ENCODE data around the gene RPS15. TPM values are rescaled to one million over a fixed set of nuclear protein-coding genes. Genes with fewer than 3 reads are reported as not detected.
A peak's percentile ranks its signal among the peaks of the same experiment; 100 is the strongest.

Gene RPS15
- total and polyA plus RNA-seq, 2 of the 13 experiments (the other 11 are each of a cell fraction or from before 2014, with no cell fraction given) = 695 to 1,411 TPM

DNA sequence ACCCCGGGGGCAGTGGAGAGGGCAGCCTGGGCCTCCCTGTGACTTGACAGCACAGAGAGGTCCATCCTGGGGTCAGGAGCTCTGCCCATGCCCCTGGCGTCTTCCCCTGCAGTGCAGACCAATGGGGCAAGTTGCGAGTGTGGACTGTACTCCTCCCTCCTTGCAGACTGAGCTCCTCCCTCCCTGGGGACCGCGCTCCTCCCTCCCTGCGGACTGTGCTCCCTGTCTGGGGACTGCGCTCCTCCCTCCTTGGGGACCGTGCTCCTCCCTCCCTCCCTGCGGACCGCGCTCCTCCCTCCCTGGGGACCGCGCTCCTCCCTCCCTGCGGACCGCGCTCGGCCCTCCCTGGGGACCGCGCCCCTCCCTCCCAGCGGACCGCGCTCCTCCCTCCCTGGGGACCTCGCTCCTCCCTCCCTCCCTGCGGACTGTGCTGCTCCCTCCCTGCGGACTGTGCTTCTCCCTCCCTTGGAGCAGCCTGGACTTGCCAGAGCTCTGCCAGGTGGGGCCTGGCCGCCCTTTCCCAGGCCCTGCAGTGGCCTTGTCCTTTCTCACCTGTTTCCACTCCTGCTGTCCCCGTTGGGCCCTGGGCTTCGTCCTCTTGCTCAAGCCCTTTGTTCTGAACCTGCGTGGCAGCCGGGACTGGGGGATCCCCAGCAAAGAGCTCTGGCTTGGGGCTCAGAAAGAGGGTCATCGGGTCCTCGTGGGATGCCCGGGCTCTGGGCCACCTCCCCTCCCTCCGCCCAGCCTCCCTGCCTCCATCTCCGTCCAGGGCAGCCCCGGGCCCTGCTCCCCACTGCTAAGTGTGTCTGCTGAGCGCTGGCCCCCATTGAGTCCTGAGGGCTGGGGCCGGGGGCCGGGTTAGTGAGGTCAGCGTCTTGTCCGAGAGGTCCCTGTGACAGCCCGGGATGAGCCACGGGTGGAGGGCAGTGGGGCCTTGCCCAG, 43.7 kb upstream of the RPS15 start (continued):
- TF ChIP-seq, protein P1, sequence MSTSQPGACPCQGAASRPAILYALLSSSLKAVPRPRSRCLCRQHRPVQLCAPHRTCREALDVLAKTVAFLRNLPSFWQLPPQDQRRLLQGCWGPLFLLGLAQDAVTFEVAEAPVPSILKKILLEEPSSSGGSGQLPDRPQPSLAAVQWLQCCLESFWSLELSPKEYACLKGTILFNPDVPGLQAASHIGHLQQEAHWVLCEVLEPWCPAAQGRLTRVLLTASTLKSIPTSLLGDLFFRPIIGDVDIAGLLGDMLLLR (CRISPR knock-in tag; IDR thresholded peaks at IDR 0.05) = no peak
- TF ChIP-seq ARID2 (CRISPR knock-in tag; IDR thresholded peaks at IDR 0.05; ENCODE audit: borderline replicate concordance) (no peak), ZKSCAN5 (CRISPR knock-in tag; IDR thresholded peaks at IDR 0.05) (no peak), STAT5B (CRISPR knock-in tag; IDR thresholded peaks at IDR 0.05) (no peak), KDM5A (IDR thresholded peaks at IDR 0.05; ENCODE audit: borderline replicate concordance, low read length) (no peak), PITX1 (CRISPR knock-in tag; IDR thresholded peaks at IDR 0.05) (no peak), NFIB (CRISPR knock-in tag; IDR thresholded peaks at IDR 0.05; ENCODE audit: borderline replicate concordance) (0 out of 2 replicates have a peak, but pooled peaks have one; percentile 18), ZSCAN12 (CRISPR knock-in tag; IDR thresholded peaks at IDR 0.05) (no peak), ZNF556 (CRISPR knock-in tag; IDR thresholded peaks at IDR 0.05; ENCODE audit: borderline replicate concordance) (no peak), RAD21 (CRISPR knock-in tag; IDR thresholded peaks at IDR 0.05) (no peak), REL (CRISPR knock-in tag; conservative IDR thresholded peaks at IDR 0.05) (no peak), ZNF672 (CRISPR knock-in tag; IDR thresholded peaks at IDR 0.05) (no peak)
- TF ChIP-seq, protein P2, sequence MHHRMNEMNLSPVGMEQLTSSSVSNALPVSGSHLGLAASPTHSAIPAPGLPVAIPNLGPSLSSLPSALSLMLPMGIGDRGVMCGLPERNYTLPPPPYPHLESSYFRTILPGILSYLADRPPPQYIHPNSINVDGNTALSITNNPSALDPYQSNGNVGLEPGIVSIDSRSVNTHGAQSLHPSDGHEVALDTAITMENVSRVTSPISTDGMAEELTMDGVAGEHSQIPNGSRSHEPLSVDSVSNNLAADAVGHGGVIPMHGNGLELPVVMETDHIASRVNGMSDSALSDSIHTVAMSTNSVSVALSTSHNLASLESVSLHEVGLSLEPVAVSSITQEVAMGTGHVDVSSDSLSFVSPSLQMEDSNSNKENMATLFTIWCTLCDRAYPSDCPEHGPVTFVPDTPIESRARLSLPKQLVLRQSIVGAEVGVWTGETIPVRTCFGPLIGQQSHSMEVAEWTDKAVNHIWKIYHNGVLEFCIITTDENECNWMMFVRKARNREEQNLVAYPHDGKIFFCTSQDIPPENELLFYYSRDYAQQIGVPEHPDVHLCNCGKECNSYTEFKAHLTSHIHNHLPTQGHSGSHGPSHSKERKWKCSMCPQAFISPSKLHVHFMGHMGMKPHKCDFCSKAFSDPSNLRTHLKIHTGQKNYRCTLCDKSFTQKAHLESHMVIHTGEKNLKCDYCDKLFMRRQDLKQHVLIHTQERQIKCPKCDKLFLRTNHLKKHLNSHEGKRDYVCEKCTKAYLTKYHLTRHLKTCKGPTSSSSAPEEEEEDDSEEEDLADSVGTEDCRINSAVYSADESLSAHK (CRISPR knock-in tag; IDR thresholded peaks at IDR 0.05; ENCODE audit: borderline replicate concordance) = no peak
- TF ChIP-seq, protein P3, sequence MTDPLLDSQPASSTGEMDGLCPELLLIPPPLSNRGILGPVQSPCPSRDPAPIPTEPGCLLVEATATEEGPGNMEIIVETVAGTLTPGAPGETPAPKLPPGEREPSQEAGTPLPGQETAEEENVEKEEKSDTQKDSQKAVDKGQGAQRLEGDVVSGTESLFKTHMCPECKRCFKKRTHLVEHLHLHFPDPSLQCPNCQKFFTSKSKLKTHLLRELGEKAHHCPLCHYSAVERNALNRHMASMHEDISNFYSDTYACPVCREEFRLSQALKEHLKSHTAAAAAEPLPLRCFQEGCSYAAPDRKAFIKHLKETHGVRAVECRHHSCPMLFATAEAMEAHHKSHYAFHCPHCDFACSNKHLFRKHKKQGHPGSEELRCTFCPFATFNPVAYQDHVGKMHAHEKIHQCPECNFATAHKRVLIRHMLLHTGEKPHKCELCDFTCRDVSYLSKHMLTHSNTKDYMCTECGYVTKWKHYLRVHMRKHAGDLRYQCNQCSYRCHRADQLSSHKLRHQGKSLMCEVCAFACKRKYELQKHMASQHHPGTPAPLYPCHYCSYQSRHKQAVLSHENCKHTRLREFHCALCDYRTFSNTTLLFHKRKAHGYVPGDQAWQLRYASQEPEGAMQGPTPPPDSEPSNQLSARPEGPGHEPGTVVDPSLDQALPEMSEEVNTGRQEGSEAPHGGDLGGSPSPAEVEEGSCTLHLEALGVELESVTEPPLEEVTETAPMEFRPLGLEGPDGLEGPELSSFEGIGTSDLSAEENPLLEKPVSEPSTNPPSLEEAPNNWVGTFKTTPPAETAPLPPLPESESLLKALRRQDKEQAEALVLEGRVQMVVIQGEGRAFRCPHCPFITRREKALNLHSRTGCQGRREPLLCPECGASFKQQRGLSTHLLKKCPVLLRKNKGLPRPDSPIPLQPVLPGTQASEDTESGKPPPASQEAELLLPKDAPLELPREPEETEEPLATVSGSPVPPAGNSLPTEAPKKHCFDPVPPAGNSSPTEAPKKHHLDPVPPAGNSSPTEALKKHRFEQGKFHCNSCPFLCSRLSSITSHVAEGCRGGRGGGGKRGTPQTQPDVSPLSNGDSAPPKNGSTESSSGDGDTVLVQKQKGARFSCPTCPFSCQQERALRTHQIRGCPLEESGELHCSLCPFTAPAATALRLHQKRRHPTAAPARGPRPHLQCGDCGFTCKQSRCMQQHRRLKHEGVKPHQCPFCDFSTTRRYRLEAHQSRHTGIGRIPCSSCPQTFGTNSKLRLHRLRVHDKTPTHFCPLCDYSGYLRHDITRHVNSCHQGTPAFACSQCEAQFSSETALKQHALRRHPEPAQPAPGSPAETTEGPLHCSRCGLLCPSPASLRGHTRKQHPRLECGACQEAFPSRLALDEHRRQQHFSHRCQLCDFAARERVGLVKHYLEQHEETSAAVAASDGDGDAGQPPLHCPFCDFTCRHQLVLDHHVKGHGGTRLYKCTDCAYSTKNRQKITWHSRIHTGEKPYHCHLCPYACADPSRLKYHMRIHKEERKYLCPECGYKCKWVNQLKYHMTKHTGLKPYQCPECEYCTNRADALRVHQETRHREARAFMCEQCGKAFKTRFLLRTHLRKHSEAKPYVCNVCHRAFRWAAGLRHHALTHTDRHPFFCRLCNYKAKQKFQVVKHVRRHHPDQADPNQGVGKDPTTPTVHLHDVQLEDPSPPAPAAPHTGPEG (CRISPR knock-in tag; IDR thresholded peaks at IDR 0.05) = no peak
- TF ChIP-seq, protein P4, sequence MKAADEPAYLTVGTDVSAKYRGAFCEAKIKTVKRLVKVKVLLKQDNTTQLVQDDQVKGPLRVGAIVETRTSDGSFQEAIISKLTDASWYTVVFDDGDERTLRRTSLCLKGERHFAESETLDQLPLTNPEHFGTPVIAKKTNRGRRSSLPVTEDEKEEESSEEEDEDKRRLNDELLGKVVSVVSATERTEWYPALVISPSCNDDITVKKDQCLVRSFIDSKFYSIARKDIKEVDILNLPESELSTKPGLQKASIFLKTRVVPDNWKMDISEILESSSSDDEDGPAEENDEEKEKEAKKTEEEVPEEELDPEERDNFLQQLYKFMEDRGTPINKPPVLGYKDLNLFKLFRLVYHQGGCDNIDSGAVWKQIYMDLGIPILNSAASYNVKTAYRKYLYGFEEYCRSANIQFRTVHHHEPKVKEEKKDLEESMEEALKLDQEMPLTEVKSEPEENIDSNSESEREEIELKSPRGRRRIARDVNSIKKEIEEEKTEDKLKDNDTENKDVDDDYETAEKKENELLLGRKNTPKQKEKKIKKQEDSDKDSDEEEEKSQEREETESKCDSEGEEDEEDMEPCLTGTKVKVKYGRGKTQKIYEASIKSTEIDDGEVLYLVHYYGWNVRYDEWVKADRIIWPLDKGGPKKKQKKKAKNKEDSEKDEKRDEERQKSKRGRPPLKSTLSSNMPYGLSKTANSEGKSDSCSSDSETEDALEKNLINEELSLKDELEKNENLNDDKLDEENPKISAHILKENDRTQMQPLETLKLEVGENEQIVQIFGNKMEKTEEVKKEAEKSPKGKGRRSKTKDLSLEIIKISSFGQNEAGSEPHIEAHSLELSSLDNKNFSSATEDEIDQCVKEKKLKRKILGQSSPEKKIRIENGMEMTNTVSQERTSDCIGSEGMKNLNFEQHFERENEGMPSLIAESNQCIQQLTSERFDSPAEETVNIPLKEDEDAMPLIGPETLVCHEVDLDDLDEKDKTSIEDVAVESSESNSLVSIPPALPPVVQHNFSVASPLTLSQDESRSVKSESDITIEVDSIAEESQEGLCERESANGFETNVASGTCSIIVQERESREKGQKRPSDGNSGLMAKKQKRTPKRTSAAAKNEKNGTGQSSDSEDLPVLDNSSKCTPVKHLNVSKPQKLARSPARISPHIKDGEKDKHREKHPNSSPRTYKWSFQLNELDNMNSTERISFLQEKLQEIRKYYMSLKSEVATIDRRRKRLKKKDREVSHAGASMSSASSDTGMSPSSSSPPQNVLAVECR (CRISPR knock-in tag; IDR thresholded peaks at IDR 0.05; ENCODE audit: borderline replicate concordance) = no peak; the same call in 1 of the 2 replicates
